ENCODE measurements around the gene EXOC4. TPM values are rescaled to one million over a fixed set of nuclear protein-coding genes. Genes with fewer than 3 reads are reported as not detected.

Gene EXOC4
- polyA plus RNA-seq, 3 donors = 68.1 to 75.1 (median 70.9) TPM

DNA sequence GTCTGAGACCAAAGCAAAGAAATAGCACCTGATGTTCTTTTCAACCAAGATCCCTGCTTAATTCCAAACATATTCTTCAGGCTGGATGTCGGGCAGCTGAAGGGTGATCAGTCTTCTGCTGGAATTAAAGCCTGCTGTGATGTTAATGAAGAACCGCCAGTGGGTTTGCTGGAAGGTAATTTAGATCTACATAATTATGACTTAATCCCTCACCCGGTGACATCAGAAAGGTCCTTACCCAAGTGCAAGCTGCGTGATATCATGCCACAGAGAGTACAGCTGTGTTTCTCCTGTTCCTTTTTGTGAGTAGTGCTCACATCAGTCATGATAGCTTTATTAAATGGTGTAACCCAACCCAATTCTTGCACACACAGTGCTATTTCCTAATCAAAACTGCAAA lies 845.2 kb downstream of the EXOC4 start:
- DNase-seq (ENCODE audit: extremely low read depth in 1 of 11, low read depth in 9 of 11, low spot score in 4 of 11) = no peak

- DNase-seq (ENCODE audit: extremely low read depth in 1 of 11, low read depth in 9 of 11, low spot score in 4 of 11) = no peak
Measured at GRCh38 chr7:134101716-134102115, 848.8 kb downstream of the EXOC4 start.

DNA sequence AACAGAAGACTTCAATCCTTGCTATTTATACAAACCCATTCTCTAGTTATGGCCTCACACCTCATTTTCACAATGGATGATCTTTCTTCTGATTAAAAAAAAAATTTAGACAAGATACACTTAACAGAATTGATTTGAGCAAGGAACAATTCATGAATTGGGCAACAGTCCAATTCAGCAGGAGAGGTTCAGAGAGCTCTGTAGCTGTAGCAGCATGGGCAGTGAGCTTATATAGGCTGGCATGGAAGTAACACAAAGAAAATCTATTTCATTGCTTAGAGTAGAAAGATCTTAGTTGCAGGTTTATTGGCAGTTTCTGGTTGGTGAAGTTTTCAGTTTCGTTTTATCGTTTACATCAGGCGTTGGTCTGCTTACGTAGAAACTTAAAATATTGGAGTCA lies 851.3 kb downstream of the EXOC4 start:
- no peak for DNase-seq (ENCODE audit: extremely low read depth in 1 of 11, low read depth in 9 of 11, low spot score in 4 of 11)

GRCh38 chr7:134105841-134106240 lies 853.0 kb downstream of the EXOC4 start:
- DNase-seq (ENCODE audit: extremely low read depth in 1 of 11, low read depth in 9 of 11, low spot score in 4 of 11) = no peak

GRCh38 chr7:134108802-134109201 lies 855.9 kb downstream of the EXOC4 start:
- DNase-seq (ENCODE audit: extremely low read depth in 1 of 11, low read depth in 9 of 11, low spot score in 4 of 11) = no peak

GRCh38 chr7:134113655-134114054 lies 860.8 kb downstream of the EXOC4 start:
- DNase-seq (ENCODE audit: extremely low read depth in 1 of 11, low read depth in 9 of 11, low spot score in 4 of 11) = no peak

DNA sequence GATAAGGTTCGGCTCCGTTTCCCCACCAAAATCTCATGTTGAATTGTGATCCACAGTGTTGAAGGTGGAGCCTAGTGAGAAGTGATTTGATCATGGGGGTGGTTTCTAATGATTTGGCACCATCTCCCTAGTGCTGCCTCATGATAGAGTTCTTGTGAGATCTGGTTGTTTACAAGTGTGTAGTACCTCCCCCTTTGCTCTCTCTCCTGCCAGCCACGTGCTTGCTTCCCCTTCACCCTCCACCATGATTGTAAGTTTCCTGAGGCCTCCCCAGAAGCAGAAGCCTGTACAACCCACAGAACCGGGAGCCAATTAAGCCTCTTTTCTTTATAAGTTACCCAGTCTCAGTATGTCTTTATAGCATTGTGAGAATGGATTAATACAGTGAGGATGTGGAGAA lies 862.1 kb downstream of the EXOC4 start:
- DNase-seq (ENCODE audit: extremely low read depth in 1 of 11, low read depth in 9 of 11, low spot score in 4 of 11) = no peak

Other genes starting within 250 kb of the EXOC4 start
- 10 to 100 TPM; 68.7 to 93.4 (median 86.2) TPM for gene CHCHD3, start 171.0 kb upstream of the EXOC4 start, polyA plus RNA-seq (ENCODE audit: insufficient read length in 3 of 3)

Measured in renal cortex interstitium (tissue), 11 donors.